WTC11 (cell line): Measurements from ENCODE around the gene ZEB2.

Experiments
- CREM ChIP-seq: sonication (generic); formaldehyde crosslinking; IDR thresholded peaks from 2 replicates; pipeline ENCODE4 v1.8.1; 2022; ENCODE audit warnings: mild to moderate bottlenecking, missing genetic modification reagents, moderate library complexity
- CTCF ChIP-seq: fragments of 200-600 bp; IDR thresholded peaks from 2 replicates; pipeline ENCODE4 v1.8.0; 2022; ENCODE audit warnings: antibody characterized with exemption
- FOXP1 ChIP-seq: sonication (generic); formaldehyde crosslinking; IDR thresholded peaks from 2 replicates; pipeline ENCODE4 v1.8.0; 2022; ENCODE audit warnings: missing genetic modification reagents, mild to moderate bottlenecking, moderate library complexity, borderline replicate concordance
- JUN ChIP-seq: sonication (generic); formaldehyde crosslinking; IDR thresholded peaks from 2 replicates; pipeline ENCODE4 v1.8.0; 2023; ENCODE audit warnings: mild to moderate bottlenecking, missing genetic modification reagents
- MLX ChIP-seq: sonication (generic); formaldehyde crosslinking; IDR thresholded peaks from 2 replicates; pipeline ENCODE4 v1.8.1; 2023; ENCODE audit warnings: mild to moderate bottlenecking, missing genetic modification reagents, moderate library complexity
- OVOL2 ChIP-seq: fragments of 250-450 bp; sonication (Bioruptor Pico); IDR thresholded peaks from 2 replicates; pipeline ENCODE4 v1.9.0; 2021; ENCODE audit warnings: mild to moderate bottlenecking, borderline replicate concordance
- ZNF121 ChIP-seq: sonication (generic); formaldehyde crosslinking; IDR thresholded peaks from 2 replicates; pipeline ENCODE4 v1.8.0; 2023; ENCODE audit warnings: missing genetic modification reagents
- ZNF317 ChIP-seq: sonication (generic); formaldehyde crosslinking; IDR thresholded peaks from 2 replicates; pipeline ENCODE4 v1.8.1; 2023; ENCODE audit warnings: low read depth, mild to moderate bottlenecking, moderate library complexity, missing genetic modification reagents, borderline replicate concordance
- ZNF416 ChIP-seq: fragments of 250-450 bp; sonication (Bioruptor Pico); IDR thresholded peaks from 2 replicates; pipeline ENCODE4 v1.9.0; 2021; ENCODE audit warnings: mild to moderate bottlenecking, inconsistent platforms
- ZNF423 ChIP-seq: fragments of 250-450 bp; sonication (Bioruptor Pico); IDR thresholded peaks from 2 replicates; pipeline ENCODE4 v2.1.2; 2022; ENCODE audit warnings: mild to moderate bottlenecking, moderate library complexity

GRCh38 chr2:144503242-144503641 is 16.7 kb downstream of the ZEB2 start:
- TF ChIP-seq OVOL2 (no peak), CTCF (no peak), ZNF416 (CRISPR knock-in tag) (no peak), ZNF317 (CRISPR knock-in tag) (no peak), CREM (CRISPR knock-in tag) (no peak), FOXP1 (CRISPR knock-in tag) (no peak), MLX (CRISPR knock-in tag) (no peak), ZNF423 (no peak), ZNF121 (CRISPR knock-in tag) (no peak), JUN (no peak)
